Neural progenitor cell (in vitro differentiated cells): Measurements from ENCODE around the gene ABCD3. TPM values are rescaled to one million over a fixed set of nuclear protein-coding genes. Genes with fewer than 3 reads are reported as not detected.

Experiments used
- DNase-seq: peaks from one replicate; pipeline ENCODE4 v3.0.0-alpha.2; 2016; ENCODE audit warnings: low spot score
- H2AFZ ChIP-seq: fragments of 200-600 bp; sonication (generic); replicated peaks from 2 replicates; pipeline ENCODE4 v1.6.1; 2016; ENCODE audit warnings: antibody characterized with exemption
- H3F3A ChIP-seq: fragments of 200-600 bp; sonication (generic); 2 replicates; pipeline ENCODE4 v1.6.1; 2016; ENCODE audit warnings: antibody characterized with exemption, low read depth
- H3K27ac ChIP-seq: fragments of 200-600 bp; sonication (generic); 2 replicates; pipeline ENCODE4 v1.5.1; 2016; ENCODE audit warnings: mild to moderate bottlenecking
- H3K27me3 ChIP-seq: fragments of 200-600 bp; sonication (generic); 2 replicates; pipeline ENCODE4 v1.6.1; 2016; ENCODE audit warnings: mild to moderate bottlenecking, moderate library complexity
- H3K36me3 ChIP-seq: fragments of 200-600 bp; sonication (generic); 2 replicates; pipeline ENCODE4 v1.5.1; 2016
- H3K4me1 ChIP-seq: fragments of 200-600 bp; sonication (generic); 2 replicates; pipeline ENCODE4 v1.6.1; 2016; ENCODE audit warnings: mixed run types
- H3K4me2 ChIP-seq: fragments of 200-600 bp; sonication (generic); 2 replicates; pipeline ENCODE4 v1.6.1; 2016
- H3K4me3 ChIP-seq: fragments of 200-600 bp; sonication (generic); 2 replicates; pipeline ENCODE4 v1.5.1; 2016
- H3K79me2 ChIP-seq: fragments of 200-600 bp; sonication (generic); 2 replicates; pipeline ENCODE4 v1.6.1; 2016; ENCODE audit warnings: low read depth
- H3K9ac ChIP-seq: fragments of 200-600 bp; sonication (generic); 2 replicates; pipeline ENCODE4 v1.6.1; 2016
- H3K9me3 ChIP-seq: fragments of 200-600 bp; sonication (generic); 2 replicates; pipeline ENCODE4 v1.5.1; 2016; ENCODE audit warnings: low read depth
- H4K20me1 ChIP-seq: fragments of 200-600 bp; sonication (generic); 2 replicates; pipeline ENCODE4 v1.6.1; 2016; ENCODE audit warnings: low read depth
- H3K27ac Mint-ChIP-seq: 3 replicates; pipeline ENCODE4 v1.8.0; 2021; ENCODE audit warnings: mixed read lengths
- H3K27me3 Mint-ChIP-seq: 2 replicates; pipeline ENCODE4 v1.8.0; 2022; ENCODE audit warnings: low read depth, mild to moderate bottlenecking, inconsistent platforms, moderate library complexity, mixed read lengths; ENCODE audit not compliant: insufficient read depth
- H3K36me3 Mint-ChIP-seq: 3 replicates; pipeline ENCODE4 v1.8.0; 2021; ENCODE audit warnings: mixed read lengths
- H3K4me1 Mint-ChIP-seq: 3 replicates; pipeline ENCODE4 v1.8.0; 2021; ENCODE audit warnings: mixed read lengths
- H3K4me3 Mint-ChIP-seq: 3 replicates; pipeline ENCODE4 v1.8.0; 2021; ENCODE audit warnings: mild to moderate bottlenecking, moderate library complexity, mixed read lengths
- H3K9me3 Mint-ChIP-seq: 3 replicates; pipeline ENCODE4 v1.8.0; 2020; ENCODE audit warnings: mixed read lengths
- EZH2 ChIP-seq: fragments of 200-600 bp; sonication (generic); IDR thresholded peaks from 2 replicates; pipeline ENCODE4 v1.6.1; 2017; ENCODE audit warnings: antibody characterized with exemption, mild to moderate bottlenecking, moderate library complexity
- EZH2phosphoT487 ChIP-seq: fragments of 200-600 bp; sonication (generic); IDR thresholded peaks from 2 replicates; pipeline ENCODE4 v1.6.1; 2017; ENCODE audit warnings: antibody characterized with exemption
- total RNA-seq: library from RNA; depleted of rRNA; stranded (reverse); fragments of >200 nt; gene quantifications from 2 replicates; pipeline ENCODE4 v1.2.3, GENCODE V29; 2015; ENCODE audit warnings: low replicate concordance
- TF ChIP-seq, protein P1 (sequence below): fragments of 200-600 bp; sonication (generic); IDR thresholded peaks from 2 replicates; pipeline ENCODE4 v1.5.1; 2017; ENCODE audit warnings: antibody characterized with exemption, mild to moderate bottlenecking

Gene ABCD3
- total RNA-seq, 1 donor from 2014 or later, result 45.1 TPM

DNA sequence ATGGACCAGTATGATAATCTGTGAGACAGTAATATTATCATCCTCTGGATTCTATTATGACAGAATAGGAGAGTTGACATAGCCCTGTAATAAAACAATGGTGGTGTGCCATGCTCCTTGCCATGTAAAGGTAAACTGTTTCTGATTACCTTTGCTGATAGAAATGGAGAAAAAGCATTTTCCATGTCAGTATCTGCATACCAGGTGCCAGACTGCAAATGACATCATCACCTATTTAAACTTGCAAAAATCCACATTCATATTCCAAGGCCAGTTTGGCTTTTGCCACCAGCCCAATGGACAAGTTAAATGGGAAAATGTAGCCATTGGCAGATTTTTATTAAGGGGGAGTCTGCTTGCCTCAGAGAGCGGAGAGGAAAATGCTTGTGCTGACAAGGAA lies 23.9 kb upstream of the ABCD3 start:
- Mint-ChIP-seq H3K4me3 (no peak overlapping the region), H3K36me3 (no peaks in the 10 kb centered on the region), H3K9me3 (peaks cover 10% of the 10 kb centered on the region), H3K4me1 (peaks cover 21% of the 10 kb centered on the region), H3K27me3 (peaks cover 3% of the 10 kb centered on the region), H3K27ac (no peak overlapping the region)
- no peaks in the 10 kb centered on the region for H3K27me3 ChIP-seq
- H3K36me3 ChIP-seq, result no peaks in the 10 kb centered on the region
- no peak overlapping the region for H3K4me2 ChIP-seq
- peaks cover 10% of the 10 kb centered on the region for H3F3A ChIP-seq
- H3K4me3 ChIP-seq, result no peak overlapping the region
- TF ChIP-seq EZH2phosphoT487 (no peak), EZH2 (no peak)
- TF ChIP-seq, protein P1, sequence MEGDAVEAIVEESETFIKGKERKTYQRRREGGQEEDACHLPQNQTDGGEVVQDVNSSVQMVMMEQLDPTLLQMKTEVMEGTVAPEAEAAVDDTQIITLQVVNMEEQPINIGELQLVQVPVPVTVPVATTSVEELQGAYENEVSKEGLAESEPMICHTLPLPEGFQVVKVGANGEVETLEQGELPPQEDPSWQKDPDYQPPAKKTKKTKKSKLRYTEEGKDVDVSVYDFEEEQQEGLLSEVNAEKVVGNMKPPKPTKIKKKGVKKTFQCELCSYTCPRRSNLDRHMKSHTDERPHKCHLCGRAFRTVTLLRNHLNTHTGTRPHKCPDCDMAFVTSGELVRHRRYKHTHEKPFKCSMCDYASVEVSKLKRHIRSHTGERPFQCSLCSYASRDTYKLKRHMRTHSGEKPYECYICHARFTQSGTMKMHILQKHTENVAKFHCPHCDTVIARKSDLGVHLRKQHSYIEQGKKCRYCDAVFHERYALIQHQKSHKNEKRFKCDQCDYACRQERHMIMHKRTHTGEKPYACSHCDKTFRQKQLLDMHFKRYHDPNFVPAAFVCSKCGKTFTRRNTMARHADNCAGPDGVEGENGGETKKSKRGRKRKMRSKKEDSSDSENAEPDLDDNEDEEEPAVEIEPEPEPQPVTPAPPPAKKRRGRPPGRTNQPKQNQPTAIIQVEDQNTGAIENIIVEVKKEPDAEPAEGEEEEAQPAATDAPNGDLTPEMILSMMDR, result no peak
- H3K9ac ChIP-seq, result no peak overlapping the region
- H3K79me2 ChIP-seq, result no peaks in the 10 kb centered on the region
- no peak overlapping the region for H2AFZ ChIP-seq
- H3K4me1 ChIP-seq, result peaks cover 16% of the 10 kb centered on the region
- DNase-seq, result no peak
- H3K27ac ChIP-seq, result no peak overlapping the region
- H4K20me1 ChIP-seq, result no peaks in the 10 kb centered on the region
- no peaks in the 10 kb centered on the region for H3K9me3 ChIP-seq

DNA sequence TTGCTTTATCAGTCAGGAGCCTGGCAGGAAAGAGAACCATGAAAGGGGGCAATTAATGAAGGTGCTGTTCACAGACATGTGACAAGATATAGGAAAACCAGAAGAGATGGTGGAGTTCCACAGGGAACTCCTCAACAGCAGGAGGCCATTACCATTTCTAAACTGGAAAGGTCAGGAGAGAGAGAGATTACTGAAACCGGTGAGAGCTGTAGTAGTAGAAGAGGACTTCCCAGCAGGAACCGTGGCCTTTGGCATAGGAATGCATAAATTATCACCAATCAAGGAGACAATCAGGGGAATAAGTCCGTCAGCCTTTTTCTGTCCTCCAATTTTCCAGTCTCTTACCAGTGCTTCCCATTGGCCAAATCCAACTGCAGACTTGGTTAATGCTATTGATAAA lies 23.0 kb upstream of the ABCD3 start:
- peaks cover 21% of the 10 kb centered on the region for H3K4me1 Mint-ChIP-seq

DNA sequence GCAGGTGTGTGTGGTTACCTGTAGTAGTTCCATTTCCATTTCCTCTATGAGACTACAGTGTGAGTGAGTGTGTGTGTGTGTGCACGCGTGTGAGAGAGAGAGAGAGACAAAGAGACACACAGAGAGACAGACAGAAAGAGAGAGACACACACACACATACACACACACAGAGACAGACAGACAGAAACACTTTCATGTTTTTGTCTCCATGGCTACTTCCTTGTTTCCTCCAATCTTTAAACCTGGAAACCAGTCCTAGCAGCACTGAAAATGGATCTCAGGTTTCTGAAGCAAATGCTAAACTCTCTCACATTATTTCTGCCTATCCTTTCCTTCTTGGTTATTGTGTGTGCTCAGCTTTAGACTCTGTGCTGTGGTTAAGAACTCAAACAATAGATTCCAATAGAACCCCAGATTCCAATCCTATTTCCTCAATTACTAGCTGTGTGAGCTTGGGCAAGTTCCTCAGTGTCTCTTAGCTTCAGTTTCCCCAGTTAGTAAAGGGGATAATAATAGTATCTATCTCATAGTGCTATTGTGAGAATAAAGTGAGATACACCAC lies 22.4 kb upstream of the ABCD3 start:
- peaks cover 16% of the 10 kb centered on the region for H3K4me1 ChIP-seq
- no peaks in the 10 kb centered on the region for H3K36me3 Mint-ChIP-seq
- no peak for TF ChIP-seq EZH2phosphoT487
- H3K9ac ChIP-seq, result no peak overlapping the region
- H3K4me1 Mint-ChIP-seq, result peaks cover 21% of the 10 kb centered on the region
- H3K9me3 Mint-ChIP-seq, result peaks cover 5% of the 10 kb centered on the region
- no peak for DNase-seq
- H3F3A ChIP-seq, result peaks cover 10% of the 10 kb centered on the region
- no peak overlapping the region for H3K4me3 ChIP-seq
- H3K4me3 Mint-ChIP-seq, result no peak overlapping the region
- no peak overlapping the region for H3K4me2 ChIP-seq
- H3K27ac Mint-ChIP-seq, result no peak overlapping the region
- H2AFZ ChIP-seq, result no peak overlapping the region
- H3K27me3 Mint-ChIP-seq, result peaks cover 7% of the 10 kb centered on the region
- no peaks in the 10 kb centered on the region for H4K20me1 ChIP-seq
- no peaks in the 10 kb centered on the region for H3K79me2 ChIP-seq
- H3K36me3 ChIP-seq, result no peaks in the 10 kb centered on the region
- H3K9me3 ChIP-seq, result no peaks in the 10 kb centered on the region
- H3K27me3 ChIP-seq, result no peaks in the 10 kb centered on the region
- H3K27ac ChIP-seq, result no peak overlapping the region

More for the DNA sequence above, 23.0 kb upstream of the ABCD3 start:
- Histone ChIP-seq H3K4me1 (peaks cover 16% of the 10 kb centered on the region), H3F3A (peaks cover 10% of the 10 kb centered on the region), H3K27ac (no peak overlapping the region), H3K9ac (no peak overlapping the region), H4K20me1 (no peaks in the 10 kb centered on the region), H3K4me2 (peak overlapping the region; percentile 8), H3K79me2 (no peaks in the 10 kb centered on the region), H3K36me3 (no peaks in the 10 kb centered on the region), H2AFZ (no peak overlapping the region), H3K27me3 (no peaks in the 10 kb centered on the region), H3K4me3 (no peak overlapping the region), H3K9me3 (no peaks in the 10 kb centered on the region)
- Mint-ChIP-seq H3K27me3 (peaks cover 3% of the 10 kb centered on the region), H3K27ac (no peak overlapping the region), H3K36me3 (no peaks in the 10 kb centered on the region), H3K4me3 (no peak overlapping the region), H3K9me3 (peaks cover 5% of the 10 kb centered on the region)
- TF ChIP-seq EZH2, result no peak
- TF ChIP-seq, protein P1, result no peak
- TF ChIP-seq EZH2phosphoT487, result no peak
- DNase-seq, result peak; percentile 17

DNA sequence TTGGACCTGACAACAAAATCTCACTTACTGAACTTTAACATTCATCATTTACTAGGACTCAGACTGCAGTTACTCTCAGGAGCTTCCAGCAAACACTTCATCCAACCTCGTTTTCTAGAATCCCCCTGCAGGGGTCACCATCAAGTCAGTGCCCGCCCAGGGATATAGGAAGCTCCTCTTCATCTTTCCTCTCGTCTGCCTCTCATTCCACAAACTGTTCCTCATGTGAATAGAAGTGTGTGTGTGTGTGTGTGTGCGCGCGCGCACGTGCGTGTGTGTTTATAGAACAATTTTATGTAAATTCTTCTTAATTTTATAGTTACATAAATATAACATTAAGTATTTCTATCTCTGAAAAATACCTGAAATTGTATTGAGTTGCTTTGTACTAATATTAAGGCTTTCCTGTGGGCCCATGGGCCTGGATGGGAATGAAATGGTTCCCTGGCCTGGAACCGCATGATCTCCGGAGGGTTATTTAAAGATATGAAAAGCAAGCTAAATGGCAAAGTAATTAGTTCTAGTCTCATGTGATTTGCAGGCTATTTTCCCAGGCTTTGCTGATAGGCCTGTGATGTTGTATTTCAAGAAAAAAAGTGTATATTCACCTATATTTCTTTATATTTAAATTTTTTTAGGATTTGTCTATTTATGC lies 21.7 kb upstream of the ABCD3 start:
- no peak overlapping the region for H2AFZ ChIP-seq
- H3K4me1 ChIP-seq, result peaks cover 16% of the 10 kb centered on the region
- peaks cover 10% of the 10 kb centered on the region for H3F3A ChIP-seq
- H3K9me3 Mint-ChIP-seq, result peaks cover 2% of the 10 kb centered on the region
- H3K4me3 Mint-ChIP-seq, result no peak overlapping the region
- no peaks in the 10 kb centered on the region for H3K9me3 ChIP-seq
- H3K4me3 ChIP-seq, result no peak overlapping the region
- H3K4me1 Mint-ChIP-seq, result peaks cover 21% of the 10 kb centered on the region
- H3K27ac Mint-ChIP-seq, result no peak overlapping the region
- no peaks in the 10 kb centered on the region for H3K36me3 ChIP-seq
- TF ChIP-seq, protein P1, result peak; percentile 45
- TF ChIP-seq EZH2phosphoT487 (no peak), EZH2 (no peak)
- no peaks in the 10 kb centered on the region for H3K36me3 Mint-ChIP-seq
- H3K27me3 Mint-ChIP-seq, result peaks cover 7% of the 10 kb centered on the region
- H3K9ac ChIP-seq, result no peak overlapping the region
- H4K20me1 ChIP-seq, result no peaks in the 10 kb centered on the region
- peak; percentile 51 for DNase-seq
- H3K4me2 ChIP-seq, result no peak overlapping the region
- H3K27ac ChIP-seq, result no peak overlapping the region
- no peaks in the 10 kb centered on the region for H3K27me3 ChIP-seq
- no peaks in the 10 kb centered on the region for H3K79me2 ChIP-seq
